NB4 (cell line): ENCODE results near the gene CHML.

Experiments
- DNase-seq: peaks from one replicate; pipeline ENCODE4 v3.0.0; 2010; ENCODE audit warnings: low read depth
- H3K4me3 ChIP-seq: one replicate; pipeline ENCODE4 v1.5.1; 2011; ENCODE audit warnings: mild to moderate bottlenecking, low read depth, low read length, moderate library complexity
- MYC ChIP-seq: IDR thresholded peaks from 2 replicates; pipeline ENCODE4 v1.6.1; 2011; ENCODE audit warnings: low read depth, low read length
- POLR2A ChIP-seq: IDR thresholded peaks from 2 replicates; pipeline ENCODE4 v1.6.1; 2011; ENCODE audit warnings: mild to moderate bottlenecking; ENCODE audit not compliant: insufficient read length; ENCODE audit errors: extremely low read depth
- TF ChIP-seq, protein P1 (sequence below): IDR thresholded peaks from 2 replicates; pipeline ENCODE4 v1.6.1; 2011; ENCODE audit warnings: low read depth, low read length
- TF ChIP-seq, protein P2 (sequence below): IDR thresholded peaks from one replicate; pipeline ENCODE4 v1.5.1; 2012; ENCODE audit warnings: low read depth, low read length

CHML gene

DNA sequence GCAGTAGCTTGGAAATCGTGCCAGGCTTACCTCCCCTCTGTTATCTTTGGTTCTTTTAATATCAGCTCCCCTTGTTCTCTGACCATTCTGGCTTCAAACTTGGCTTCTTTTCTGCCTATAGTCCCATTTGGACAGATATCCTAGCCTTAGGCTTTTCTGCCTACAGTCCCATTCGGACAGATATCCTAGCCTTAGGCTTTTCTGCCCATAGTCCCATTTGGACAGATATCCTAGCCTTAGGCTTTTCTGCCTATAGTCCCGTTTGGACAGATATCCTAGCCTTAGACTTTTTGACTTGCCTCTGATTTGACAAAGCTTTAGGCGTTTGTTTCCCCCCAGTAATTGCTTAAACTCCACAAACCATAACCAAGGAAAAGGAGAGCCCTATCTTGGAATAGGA lies 25.6 kb downstream of the CHML start:
- TF ChIP-seq, protein P1, sequence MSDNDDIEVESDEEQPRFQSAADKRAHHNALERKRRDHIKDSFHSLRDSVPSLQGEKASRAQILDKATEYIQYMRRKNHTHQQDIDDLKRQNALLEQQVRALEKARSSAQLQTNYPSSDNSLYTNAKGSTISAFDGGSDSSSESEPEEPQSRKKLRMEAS = no peak
- TF ChIP-seq POLR2A (no peak), MYC (no peak)
- TF ChIP-seq, protein P2, sequence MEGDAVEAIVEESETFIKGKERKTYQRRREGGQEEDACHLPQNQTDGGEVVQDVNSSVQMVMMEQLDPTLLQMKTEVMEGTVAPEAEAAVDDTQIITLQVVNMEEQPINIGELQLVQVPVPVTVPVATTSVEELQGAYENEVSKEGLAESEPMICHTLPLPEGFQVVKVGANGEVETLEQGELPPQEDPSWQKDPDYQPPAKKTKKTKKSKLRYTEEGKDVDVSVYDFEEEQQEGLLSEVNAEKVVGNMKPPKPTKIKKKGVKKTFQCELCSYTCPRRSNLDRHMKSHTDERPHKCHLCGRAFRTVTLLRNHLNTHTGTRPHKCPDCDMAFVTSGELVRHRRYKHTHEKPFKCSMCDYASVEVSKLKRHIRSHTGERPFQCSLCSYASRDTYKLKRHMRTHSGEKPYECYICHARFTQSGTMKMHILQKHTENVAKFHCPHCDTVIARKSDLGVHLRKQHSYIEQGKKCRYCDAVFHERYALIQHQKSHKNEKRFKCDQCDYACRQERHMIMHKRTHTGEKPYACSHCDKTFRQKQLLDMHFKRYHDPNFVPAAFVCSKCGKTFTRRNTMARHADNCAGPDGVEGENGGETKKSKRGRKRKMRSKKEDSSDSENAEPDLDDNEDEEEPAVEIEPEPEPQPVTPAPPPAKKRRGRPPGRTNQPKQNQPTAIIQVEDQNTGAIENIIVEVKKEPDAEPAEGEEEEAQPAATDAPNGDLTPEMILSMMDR = no peak
- DNase-seq = no peak

DNA sequence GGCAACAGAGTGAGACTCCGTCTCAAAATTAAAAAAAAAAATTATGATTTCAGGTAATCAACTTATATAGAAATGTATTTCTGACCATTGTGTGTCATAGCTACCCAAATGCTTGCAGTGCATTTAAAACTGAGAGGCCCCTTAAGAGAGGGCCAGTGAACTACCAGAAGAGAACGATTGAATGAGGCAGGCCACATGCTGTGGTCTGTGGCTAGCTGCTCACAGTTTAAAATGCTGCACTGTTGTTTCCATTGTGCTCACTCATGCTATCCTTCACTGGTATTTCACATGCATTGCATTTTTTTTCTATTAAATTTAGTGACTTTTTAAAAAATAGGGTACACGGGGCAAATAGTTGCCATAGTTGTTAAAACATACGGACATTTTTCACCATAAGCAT lies 26.0 kb downstream of the CHML start:
- no peak for DNase-seq
- no peak for TF ChIP-seq POLR2A
- TF ChIP-seq, protein P1 = no peak
- no peak overlapping the region for H3K4me3 ChIP-seq

More for the DNA sequence above, 25.6 kb downstream of the CHML start:
- H3K4me3 ChIP-seq = no peak overlapping the region

DNA sequence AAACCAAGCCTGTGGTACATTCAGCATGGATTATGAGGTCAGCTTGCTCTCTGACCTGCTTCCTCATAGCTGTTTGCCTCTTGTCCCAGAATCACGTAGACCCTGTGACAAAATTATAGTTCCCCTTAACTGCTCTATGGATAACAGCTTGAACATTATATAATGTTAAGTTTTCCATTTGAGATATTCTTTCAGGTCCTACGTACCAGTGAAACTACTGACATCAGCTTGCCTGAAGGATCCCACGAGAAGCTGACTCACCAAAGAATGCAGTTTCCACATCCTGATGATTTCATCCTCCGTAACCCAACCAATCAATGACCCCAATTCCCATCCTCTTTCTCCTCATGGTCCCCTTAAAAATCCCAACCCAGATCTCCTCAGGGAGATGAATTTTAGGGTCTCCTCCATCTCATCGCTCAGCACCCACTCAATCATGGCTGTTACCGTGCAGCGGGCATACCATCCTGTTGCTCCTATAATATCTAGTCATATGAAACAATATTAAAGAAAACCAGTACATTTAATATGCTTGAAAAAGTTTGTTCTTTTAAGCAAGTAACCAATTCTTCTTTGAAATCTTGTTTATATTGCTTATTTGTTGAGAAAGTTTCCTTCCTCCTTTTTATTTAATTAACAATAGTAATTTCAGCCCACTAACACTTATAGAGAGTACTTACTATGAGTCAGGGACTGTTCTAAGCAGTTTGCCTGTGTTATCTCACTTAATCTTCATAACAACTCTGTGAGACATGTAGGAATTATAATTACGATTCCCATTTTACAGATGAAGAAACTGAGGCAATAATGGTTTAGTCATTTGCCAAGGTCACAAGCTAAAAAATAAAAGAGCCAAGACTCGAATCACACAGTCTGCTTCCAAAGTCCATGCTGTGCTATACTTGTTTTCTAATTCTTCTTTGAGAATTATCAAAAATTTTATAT lies 27.4 kb downstream of the CHML start:
- no peak overlapping the region for H3K4me3 ChIP-seq
- TF ChIP-seq POLR2A (no peak), MYC (no peak)
- TF ChIP-seq, protein P2 = no peak
- TF ChIP-seq, protein P1 = no peak
- DNase-seq = peak; percentile 25

DNA sequence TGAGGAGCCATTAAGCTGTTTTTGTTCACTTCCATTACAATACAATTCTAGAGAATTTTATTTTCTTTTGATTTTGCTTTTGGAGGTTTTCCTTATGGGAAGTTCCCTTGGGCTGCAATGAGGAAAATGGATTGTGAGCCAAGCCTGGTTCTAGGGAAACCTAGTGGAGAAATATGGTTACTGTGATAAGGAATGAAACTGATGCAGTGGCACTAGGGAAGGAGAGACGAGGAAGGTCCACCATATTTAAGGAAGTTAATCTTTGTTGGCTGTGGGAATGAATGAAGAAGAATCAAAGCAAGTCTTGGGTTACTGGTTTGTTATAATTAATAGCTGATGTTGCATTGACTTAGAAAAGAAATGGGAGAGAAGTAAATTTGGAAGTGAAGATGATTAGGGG lies 28.4 kb downstream of the CHML start:
- TF ChIP-seq, protein P2 = no peak
- TF ChIP-seq MYC (no peak), POLR2A (no peak)
- TF ChIP-seq, protein P1 = no peak
- DNase-seq = no peak
- H3K4me3 ChIP-seq = no peak overlapping the region

DNA sequence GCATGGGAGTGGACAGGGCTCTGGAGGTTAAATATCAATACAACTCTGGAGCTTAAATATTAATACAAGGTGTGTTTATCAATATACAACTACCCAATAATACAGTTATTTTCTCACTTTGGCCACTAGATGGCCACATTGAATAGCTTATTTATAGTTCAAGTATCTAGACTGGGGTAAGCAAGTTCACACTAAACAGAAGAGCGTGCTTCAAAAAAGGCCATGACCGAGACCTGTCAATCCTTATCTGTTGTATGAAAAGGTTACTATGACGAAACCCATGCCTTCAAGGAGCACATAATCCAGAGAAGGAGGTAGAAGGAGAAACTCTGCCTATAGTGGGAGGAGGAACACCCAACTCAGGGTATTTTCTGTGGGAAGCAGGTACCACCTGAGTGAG lies 29.1 kb downstream of the CHML start:
- peak; percentile 70 for DNase-seq
- H3K4me3 ChIP-seq = no peak overlapping the region
- TF ChIP-seq, protein P2 = peak; percentile 33
- no peak for TF ChIP-seq MYC
- no peak for TF ChIP-seq POLR2A
- TF ChIP-seq, protein P1 = no peak

DNA sequence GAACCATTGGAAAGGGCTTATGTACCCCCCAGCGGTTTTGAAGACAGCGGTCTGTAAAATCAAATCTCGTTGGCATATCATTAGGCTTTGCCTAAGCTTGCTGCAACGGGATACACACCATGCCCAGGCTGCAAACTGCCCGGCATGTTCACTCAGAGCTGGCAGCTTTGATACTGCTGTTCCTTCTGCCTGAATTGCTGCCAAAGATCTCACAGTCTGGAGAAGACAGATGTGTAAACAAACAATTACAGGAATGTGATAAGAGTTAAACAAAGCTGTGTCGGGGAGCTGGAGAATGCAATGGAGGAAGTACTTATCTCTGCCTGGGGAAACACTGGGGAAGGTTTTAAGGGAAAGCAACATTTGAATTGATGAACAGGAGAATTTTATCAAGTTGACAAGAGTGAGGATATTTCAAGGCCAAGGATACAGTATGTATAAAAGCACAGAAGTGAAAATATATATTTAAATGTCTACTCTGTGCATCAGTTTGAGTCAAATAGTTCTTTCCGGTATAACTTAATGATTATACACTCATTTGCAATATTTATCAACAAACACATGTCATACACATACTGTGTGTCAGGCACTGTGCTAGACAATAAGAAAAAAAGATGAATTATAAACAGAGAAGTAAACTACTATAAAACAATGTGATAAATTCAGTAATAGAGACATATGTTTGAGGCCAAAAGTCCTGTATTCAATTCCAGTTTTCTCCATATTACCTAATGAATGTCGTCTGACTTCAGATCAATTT lies 29.9 kb downstream of the CHML start:
- H3K4me3 ChIP-seq = no peak overlapping the region
- no peak for TF ChIP-seq MYC
- TF ChIP-seq POLR2A = no peak
- TF ChIP-seq, protein P2 = no peak
- TF ChIP-seq, protein P1 = no peak
- no peak for DNase-seq
